Measurements from ENCODE around the gene SIL1. TPM values are rescaled to one million over a fixed set of nuclear protein-coding genes. Genes with fewer than 3 reads are reported as not detected.

The SIL1 gene
- 39.3 TPM for total RNA-seq
- long read RNA-seq, transcript SIL1-202 (10 exons, 1,923 nt): major isoform, 56 of 71 reads
- long read RNA-seq, partial matches to known transcripts: 8 of 71 reads
- long read RNA-seq, other reads (novel, unspliced or antisense): 7 of 71 reads

DNA sequence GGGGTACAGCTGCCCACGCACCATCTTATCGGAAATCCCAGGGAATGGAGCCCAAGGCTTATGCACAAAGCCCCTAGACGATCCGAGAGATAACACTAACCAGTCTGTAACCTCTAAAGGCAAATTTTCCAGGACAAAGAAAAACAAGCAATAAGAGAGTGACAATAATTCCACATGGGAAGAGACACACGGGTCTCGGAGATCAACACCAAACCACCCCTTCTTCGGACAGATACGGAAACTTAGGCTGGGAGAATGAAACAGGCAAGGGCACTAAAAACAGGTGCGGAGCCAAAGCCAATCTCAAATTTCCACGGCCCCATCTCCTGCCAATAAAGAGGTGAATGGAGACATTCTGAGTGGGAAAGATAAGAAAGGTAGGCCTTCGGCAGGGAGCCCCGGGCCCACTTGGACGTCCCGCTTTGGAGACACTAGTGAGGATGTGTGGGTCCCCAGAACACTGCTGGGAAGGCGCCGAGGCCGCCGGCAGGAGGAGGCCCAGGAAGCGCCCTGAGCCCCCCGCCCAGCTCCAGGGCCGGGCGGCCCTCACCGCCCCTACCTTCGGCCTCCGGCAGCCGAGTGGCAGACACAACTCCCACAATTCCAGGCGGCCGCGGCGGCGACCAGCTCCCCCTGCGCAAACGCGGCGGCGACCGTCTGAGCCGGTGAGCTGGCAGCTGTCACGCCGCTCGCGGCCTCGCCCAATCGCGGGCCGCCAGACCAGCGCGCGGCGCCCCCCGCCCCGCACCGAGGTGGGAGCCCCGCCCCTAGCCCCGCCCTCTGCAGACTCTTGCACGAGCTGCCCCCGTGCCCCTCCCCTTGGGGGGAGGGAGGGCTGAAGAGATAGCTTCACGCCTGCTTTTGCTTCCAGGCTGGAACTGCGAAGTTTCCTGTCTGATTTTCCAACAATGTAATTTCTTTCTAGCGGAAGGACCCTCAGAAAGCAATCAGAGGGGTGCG lies at the start of gene SIL1:
TSS of gene SIL1 (minus strand) at position 659 of the 960 bp plus-strand sequence. CDS start 70,525 bp downstream, outside the sequence.
- Histone ChIP-seq H3K27ac (replicated peaks) (peak within 1 kb of the TSS; percentile 95), H3K9me3 (replicated peaks) (no peaks in the 10 kb centered on the region)
- intact Hi-C loops (cut with micrococcal nuclease): no loop called here

DNA sequence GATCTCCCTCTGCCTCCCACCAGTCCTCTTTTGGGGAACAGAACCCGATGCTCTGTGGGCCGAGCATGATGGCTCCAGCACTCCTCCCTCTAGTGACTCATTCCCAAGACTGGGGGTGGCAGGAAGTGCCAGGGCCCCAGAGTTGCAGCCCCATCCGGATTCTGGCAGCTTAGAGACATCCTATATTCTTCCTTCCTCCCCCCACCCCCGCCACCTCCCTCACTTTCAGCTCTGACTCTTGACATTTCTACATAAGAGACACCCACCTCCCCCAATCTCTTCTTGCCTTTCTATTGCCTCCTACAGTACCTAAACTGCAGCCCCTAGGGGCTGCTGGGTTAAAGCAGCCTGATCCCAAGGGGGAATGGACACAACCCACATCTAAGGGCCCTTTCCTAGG lies 48.2 kb upstream of the SIL1 start:
- TF ChIP-seq, protein P1, sequence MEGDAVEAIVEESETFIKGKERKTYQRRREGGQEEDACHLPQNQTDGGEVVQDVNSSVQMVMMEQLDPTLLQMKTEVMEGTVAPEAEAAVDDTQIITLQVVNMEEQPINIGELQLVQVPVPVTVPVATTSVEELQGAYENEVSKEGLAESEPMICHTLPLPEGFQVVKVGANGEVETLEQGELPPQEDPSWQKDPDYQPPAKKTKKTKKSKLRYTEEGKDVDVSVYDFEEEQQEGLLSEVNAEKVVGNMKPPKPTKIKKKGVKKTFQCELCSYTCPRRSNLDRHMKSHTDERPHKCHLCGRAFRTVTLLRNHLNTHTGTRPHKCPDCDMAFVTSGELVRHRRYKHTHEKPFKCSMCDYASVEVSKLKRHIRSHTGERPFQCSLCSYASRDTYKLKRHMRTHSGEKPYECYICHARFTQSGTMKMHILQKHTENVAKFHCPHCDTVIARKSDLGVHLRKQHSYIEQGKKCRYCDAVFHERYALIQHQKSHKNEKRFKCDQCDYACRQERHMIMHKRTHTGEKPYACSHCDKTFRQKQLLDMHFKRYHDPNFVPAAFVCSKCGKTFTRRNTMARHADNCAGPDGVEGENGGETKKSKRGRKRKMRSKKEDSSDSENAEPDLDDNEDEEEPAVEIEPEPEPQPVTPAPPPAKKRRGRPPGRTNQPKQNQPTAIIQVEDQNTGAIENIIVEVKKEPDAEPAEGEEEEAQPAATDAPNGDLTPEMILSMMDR (IDR thresholded peaks at IDR 0.05; ENCODE audit: borderline replicate concordance): no peak
- intact Hi-C loops (cut with micrococcal nuclease): no loop called here
- Histone ChIP-seq H3K9me3 (replicated peaks) (no peaks in the 10 kb centered on the region), H3K27me3 (ENCODE audit: low read depth) (no peaks in the 10 kb centered on the region), H3K4me1 (no peaks in the 10 kb centered on the region), H3K36me3 (no peaks in the 10 kb centered on the region), H3K27ac (replicated peaks) (no peak overlapping the region), H3K4me3 (no peak overlapping the region)
- no peak for DNase-seq

More for the DNA sequence above, at the start of gene SIL1:
- TF ChIP-seq, protein P1 (IDR thresholded peaks at IDR 0.05; ENCODE audit: borderline replicate concordance): peak; percentile 8
- H3K36me3 ChIP-seq: peaks cover 5% of the 10 kb centered on the region
- peaks cover 33% of the 10 kb centered on the region for H3K4me1 ChIP-seq
- peak; percentile 99 for DNase-seq
- peak within 1 kb of the TSS; percentile 86 for H3K4me3 ChIP-seq
- no peaks in the 10 kb centered on the region for H3K27me3 ChIP-seq (ENCODE audit: low read depth)

DNA sequence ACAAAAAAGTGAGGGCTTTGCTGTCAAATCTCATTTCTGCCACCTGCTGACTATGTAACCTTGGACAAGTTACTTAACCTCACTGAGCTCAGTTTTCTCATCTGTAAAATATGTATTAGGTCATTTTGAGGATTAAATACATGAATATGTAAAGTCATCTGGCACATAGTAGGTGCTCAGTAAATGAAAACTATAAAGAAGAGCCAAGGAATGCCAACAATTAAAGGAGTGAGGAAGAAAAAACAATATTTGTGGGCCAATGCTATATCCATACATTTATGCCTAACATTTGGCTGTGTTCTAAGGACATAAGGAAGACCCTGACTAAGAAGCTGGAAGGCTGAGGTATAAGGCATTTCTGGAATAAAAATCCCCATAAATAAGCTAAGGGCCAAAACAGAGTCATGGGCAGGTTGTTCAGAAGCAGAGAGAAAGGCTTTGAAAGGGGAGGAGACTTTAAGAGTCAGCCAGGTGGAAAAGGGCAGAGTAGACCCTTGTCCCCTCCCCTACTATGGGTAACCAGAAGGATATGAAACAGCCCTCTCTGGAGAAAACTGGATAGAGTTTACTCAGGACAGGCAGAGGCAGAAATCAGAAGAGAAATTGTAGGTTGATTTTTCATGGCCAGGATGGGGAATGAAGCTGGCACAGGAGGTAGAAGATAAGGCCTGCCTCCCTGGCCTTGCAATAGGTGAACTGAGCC lies 47.6 kb upstream of the SIL1 start:
- Histone ChIP-seq H3K9me3 (replicated peaks) (no peaks in the 10 kb centered on the region), H3K4me3 (no peak overlapping the region), H3K27ac (replicated peaks) (no peak overlapping the region), H3K4me1 (no peaks in the 10 kb centered on the region), H3K36me3 (no peaks in the 10 kb centered on the region), H3K27me3 (ENCODE audit: low read depth) (no peaks in the 10 kb centered on the region)
- DNase-seq: no peak
- intact Hi-C loops (cut with micrococcal nuclease): no loop called here
- TF ChIP-seq, protein P1 (IDR thresholded peaks at IDR 0.05; ENCODE audit: borderline replicate concordance): no peak

DNA sequence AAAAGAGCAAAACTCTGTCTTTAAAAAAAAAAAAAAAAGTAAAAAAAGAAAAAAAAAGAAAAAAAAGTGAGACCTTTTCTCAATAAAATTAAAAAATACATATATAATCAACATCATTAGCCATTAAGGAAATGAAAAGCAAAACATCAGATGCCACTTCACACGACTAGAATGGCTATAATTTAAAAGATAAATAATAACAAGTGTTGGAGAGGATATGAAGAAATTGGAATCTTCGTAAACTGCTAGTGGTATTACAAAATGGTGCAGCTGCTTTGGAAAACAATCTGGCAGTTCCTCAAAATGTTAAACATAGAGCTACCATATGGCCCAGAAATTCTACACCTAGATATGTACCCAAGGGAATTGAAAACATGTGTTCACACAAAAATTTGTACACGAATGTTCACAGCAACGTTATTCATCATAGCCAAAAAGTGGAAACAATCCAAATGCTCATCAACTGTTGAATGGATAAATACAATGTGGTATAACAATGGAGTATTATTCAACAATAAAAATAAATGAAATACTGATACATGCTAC lies 45.3 kb upstream of the SIL1 start:
- no peak overlapping the region for H3K27ac ChIP-seq (replicated peaks)
- H3K4me1 ChIP-seq: no peaks in the 10 kb centered on the region
- H3K9me3 ChIP-seq (replicated peaks): no peaks in the 10 kb centered on the region
- no peak for DNase-seq
- no peak overlapping the region for H3K4me3 ChIP-seq
- H3K27me3 ChIP-seq (ENCODE audit: low read depth): no peaks in the 10 kb centered on the region
- intact Hi-C loops (cut with micrococcal nuclease): no loop called here
- TF ChIP-seq, protein P1 (IDR thresholded peaks at IDR 0.05; ENCODE audit: borderline replicate concordance): no peak
- no peaks in the 10 kb centered on the region for H3K36me3 ChIP-seq

DNA sequence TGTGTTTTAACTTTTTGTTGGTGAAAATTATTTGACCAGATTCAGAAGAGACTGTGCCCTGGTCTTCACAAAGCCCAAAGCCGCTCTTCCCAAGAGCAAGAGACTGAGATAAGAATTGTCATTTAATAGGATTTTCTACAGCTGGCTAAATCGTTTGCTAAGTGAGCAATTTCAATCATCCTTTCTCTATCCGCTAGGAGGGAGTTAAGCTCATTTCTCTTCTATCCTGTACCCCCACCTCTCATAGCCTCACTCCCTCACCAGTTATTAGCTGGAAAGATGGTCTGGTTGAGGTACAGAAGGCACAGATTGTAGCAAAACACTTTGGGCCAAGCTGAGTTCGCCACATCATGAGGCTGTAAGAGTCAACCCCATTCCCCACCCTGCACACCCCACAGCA lies 43.0 kb upstream of the SIL1 start:
- Histone ChIP-seq H3K36me3 (no peaks in the 10 kb centered on the region), H3K4me1 (no peaks in the 10 kb centered on the region), H3K9me3 (replicated peaks) (no peaks in the 10 kb centered on the region), H3K27me3 (ENCODE audit: low read depth) (no peaks in the 10 kb centered on the region), H3K4me3 (no peak overlapping the region), H3K27ac (replicated peaks) (no peak overlapping the region)
- TF ChIP-seq, protein P1 (IDR thresholded peaks at IDR 0.05; ENCODE audit: borderline replicate concordance): no peak
- no peak for DNase-seq
- intact Hi-C loops (cut with micrococcal nuclease): no loop called here
